K562 (cell line): Measurements from ENCODE around the gene SEMA4F. TPM values are rescaled to one million over a fixed set of nuclear protein-coding genes. Genes with fewer than 3 reads are reported as not detected.

Experiments
- ATAC-seq: fragments of 200-7000 bp; cut with Tn5 transposase; 3 replicates; pipeline ENCODE4 v1.9.1; 2020; ENCODE audit warnings: moderate library complexity
- BruUV-seq: library from RNA; stranded (reverse); fragments of 400-500 nt; replicated peaks from 2 replicates; lab custom pipeline; 2021; lab: Mats Ljungman, UMichigan
- CTCF ChIA-PET: fragments of 300-600 bp; formaldehyde crosslinking; extraction: SDS; loops from one replicate; lab custom pipeline; 2021; ENCODE audit warnings: low intra/inter-chr PET ratio; lab: Yijun Ruan, JAX
- POLR2A ChIA-PET: fragments of 300-600, 350-650 bp; sonication (Branson Sonifier 250); formaldehyde crosslinking; extraction: SDS; loops from one replicate; lab custom pipeline; 2021; ENCODE audit warnings: antibody characterized with exemption, inconsistent platforms; lab: Yijun Ruan, JAX
- DNase-seq, 4 experiments: peaks; one replicate each; pipeline versions ENCODE4 v3.0.0 to v3.0.0-alpha.2; 2011 to 2018; ENCODE audit warnings: low spot score in 3 of 4, mixed read lengths in 3 of 4; ENCODE audit errors: extremely low read depth in 1 of 4
- FAIRE-seq: peaks from 2 replicates; lab custom pipeline; 2011; peaks lifted over from hg19 to GRCh38; lab: Jason Lieb, UNC
- H2AFZ ChIP-seq: 2 replicates; pipeline ENCODE4 v1.6.0; 2011; ENCODE audit warnings: low read depth, low read length, control low read depth, inconsistent platforms
- H3K27ac ChIP-seq: fragments of 200-600 bp; 3 replicates; pipeline ENCODE4 v1.8.0; 2011; ENCODE audit warnings: low read depth, mild to moderate bottlenecking, control low read depth, inconsistent platforms, low read length, moderate library complexity, mixed read lengths; ENCODE audit errors: extremely low read depth
- H3K27me3 ChIP-seq, 2 experiments: fragments of 300-600 bp in 1 of 2; 2 replicates in 1 of 2; 3 replicates in 1 of 2; pipeline versions ENCODE4 v1.6.0 to v1.8.0; 2011; ENCODE audit warnings: inconsistent platforms in 2 of 2, low read length in 2 of 2, mild to moderate bottlenecking in 1 of 2, mixed read lengths in 1 of 2, moderate library complexity in 1 of 2; ENCODE audit not compliant: control insufficient read depth in 2 of 2, insufficient read depth in 2 of 2
- H3K36me3 ChIP-seq: fragments of 300-600 bp; 3 replicates; pipeline ENCODE4 v1.8.0; 2011; ENCODE audit warnings: mild to moderate bottlenecking, low read length, inconsistent platforms; ENCODE audit not compliant: control insufficient read depth, insufficient read depth
- H3K4me1 ChIP-seq, 2 experiments: fragments of 200-600 bp in 1 of 2; replicated peaks in 1 of 2; 2 replicates in 1 of 2; 3 replicates in 1 of 2; pipeline versions ENCODE4 v1.5.1 to v1.8.0; 2011; ENCODE audit warnings: inconsistent platforms in 2 of 2, low read length in 2 of 2, mild to moderate bottlenecking in 1 of 2, mixed read lengths in 1 of 2, moderate library complexity in 1 of 2; ENCODE audit not compliant: control insufficient read depth in 2 of 2, insufficient read depth in 2 of 2
- H3K4me2 ChIP-seq: 2 replicates; pipeline ENCODE4 v1.6.1; 2011; ENCODE audit warnings: low read length, control low read depth, inconsistent platforms, mixed read lengths; ENCODE audit not compliant: insufficient read depth
- H3K4me3 ChIP-seq: fragments of 200-600 bp; sonication (generic), shearing (Covaris generic); 2 replicates; pipeline ENCODE4 v1.5.1; 2016; ENCODE audit warnings: control low read depth, inconsistent platforms
- H3K79me2 ChIP-seq: fragments of 200-600 bp; 3 replicates; pipeline ENCODE4 v1.8.0; 2011; ENCODE audit warnings: low read length, inconsistent platforms; ENCODE audit not compliant: control insufficient read depth, insufficient read depth
- H3K9ac ChIP-seq, 2 experiments: 2 replicates each; pipeline versions ENCODE4 v1.6.0 to v1.6.1; 2011; ENCODE audit warnings: low read depth in 2 of 2, low read length in 2 of 2, control low read depth in 1 of 2, inconsistent platforms in 1 of 2, mild to moderate bottlenecking in 1 of 2, mixed read lengths in 1 of 2; ENCODE audit not compliant: insufficient read depth in 1 of 2
- H3K9me1 ChIP-seq: one replicate; pipeline ENCODE4 v1.6.0; 2011; ENCODE audit warnings: inconsistent platforms, mild to moderate bottlenecking, low read length, moderate library complexity; ENCODE audit not compliant: control insufficient read depth, insufficient read depth
- H3K9me3 ChIP-seq: replicated peaks from 2 replicates; pipeline ENCODE4 v1.5.1; 2011; ENCODE audit warnings: low read depth, low read length, inconsistent platforms; ENCODE audit not compliant: control insufficient read depth, insufficient read depth
- H4K20me1 ChIP-seq: replicated peaks from 2 replicates; pipeline ENCODE4 v1.6.1; 2011; ENCODE audit warnings: low read length, inconsistent platforms, mixed read lengths; ENCODE audit not compliant: control insufficient read depth, insufficient read depth
- CBX2 ChIP-seq: fragments of 200-600 bp; sonication (generic); IDR thresholded peaks from one replicate; pipeline ENCODE4 v1.6.1; 2012; ENCODE audit warnings: mild to moderate bottlenecking, low read length, inconsistent platforms; ENCODE audit not compliant: insufficient read depth, poor library complexity, severe bottlenecking
- HDAC6 ChIP-seq: IDR thresholded peaks from 2 replicates; pipeline ENCODE4 v1.6.1; 2012; ENCODE audit warnings: low read depth, mild to moderate bottlenecking, control low read depth, inconsistent platforms, low read length, moderate library complexity
- HSF4 ChIP-seq: fragments of 250-450 bp; sonication (Bioruptor Pico); IDR thresholded peaks from 2 replicates; pipeline ENCODE4 v2.1.2; 2022; ENCODE audit warnings: mild to moderate bottlenecking, moderate library complexity, borderline replicate concordance
- KAT2B ChIP-seq: IDR thresholded peaks from one replicate; pipeline ENCODE4 v1.6.1; 2012; ENCODE audit warnings: low read depth, mild to moderate bottlenecking, control low read depth, inconsistent platforms, low read length, moderate library complexity
- KAT8 ChIP-seq: fragments of 450-650 bp; IDR thresholded peaks from 2 replicates; pipeline ENCODE4 v1.6.1; 2016; ENCODE audit warnings: low read depth, mild to moderate bottlenecking
- MCM2 ChIP-seq: fragments of 450-650 bp; IDR thresholded peaks from 2 replicates; pipeline ENCODE4 v1.6.1; 2017; ENCODE audit warnings: low read depth, mild to moderate bottlenecking
- MCM3 ChIP-seq: fragments of 450-650 bp; IDR thresholded peaks from 2 replicates; pipeline ENCODE4 v1.6.1; 2016
- MTA1 ChIP-seq: fragments of 450-650 bp; IDR thresholded peaks from 2 replicates; pipeline ENCODE4 v1.6.1; 2017; ENCODE audit warnings: borderline replicate concordance
- NUFIP1 ChIP-seq: fragments of 450-650 bp; IDR thresholded peaks from 2 replicates; pipeline ENCODE4 v1.6.1; 2018; ENCODE audit not compliant: partially characterized antibody
- SRSF1 ChIP-seq: fragments of 200-400 bp; formaldehyde crosslinking; IDR thresholded peaks from 2 replicates; pipeline ENCODE4 v1.6.1; 2017; ENCODE audit warnings: mild to moderate bottlenecking, low read depth, low read length, moderate library complexity
- YBX1 ChIP-seq: fragments of 450-650 bp; IDR thresholded peaks from 2 replicates; pipeline ENCODE4 v1.7.1; 2016; ENCODE audit warnings: mild to moderate bottlenecking
- ZC3H8 ChIP-seq: fragments of 450-650 bp; IDR thresholded peaks from 2 replicates; pipeline ENCODE4 v1.6.1; 2017
- WGBS: fragments of 100-300 bp; shearing (Covaris generic); methylation state at CpG from one replicate; pipeline ENCODE4 v1.1.6; 2016; ENCODE audit warnings: low coverage, mixed read lengths; ENCODE audit not compliant: insufficient coverage; ENCODE audit errors: missing lambda C conversion rate; 5-methylcytosine and 5-hydroxymethylcytosine counted together
- in situ Hi-C: fragments of 300-500 bp; cut with MboI; formaldehyde crosslinking; loops from 4 replicates; pipeline ENCODE4 v1.15.0; 2018; ENCODE audit warnings: inconsistent platforms, mixed read lengths
- intact Hi-C: fragments of 100-400 bp; cut with micrococcal nuclease; formaldehyde crosslinking; loops from 2 replicates; pipeline ENCODE4 v1.14.2; 2022
- polyA plus RNA-seq, 8 experiments: library from polyadenylated mRNA; depleted of rRNA in 4 of 8; stranded (reverse) in 5 of 8; unstranded in 3 of 8; fragments of >200 nt; fragmentation: Nextera tagmentation in 2 of 8; fragmentation: Illumina TruSeq in 1 of 8; extraction: Ambion mirVana in 2 of 8; extraction: Trizol in 1 of 8; gene quantifications; 2 replicates each; pipeline versions ENCODE4 v1.2.1 to v1.2.3, GENCODE V29; 2011 to 2014; ENCODE audit warnings: inconsistent platforms in 1 of 8, missing spikeins in 1 of 8
- total RNA-seq, 7 experiments: library from RNA; depleted of rRNA in 6 of 7; stranded (reverse); fragments of >200 nt in 6 of 7; fragmentation: Illumina TruSeq in 2 of 7; extraction: Trizol in 2 of 7; gene quantifications; 2 replicates each; pipeline versions ENCODE4 v1.2.1 to v1.2.3, GENCODE V29; 2011 to 2021; ENCODE audit warnings: low replicate concordance in 1 of 7
- TF ChIP-seq, protein P1 (sequence below), 3 experiments: fragments of 200-800 bp in 1 of 3; sonication (Bioruptor generic) in 1 of 3; sonication (generic) in 1 of 3; formaldehyde crosslinking in 1 of 3; IDR thresholded peaks; 2 replicates each; pipeline versions ENCODE4 v1.6.1 to v1.8.0; 2016 to 2022; ENCODE audit warnings: mild to moderate bottlenecking in 2 of 3, missing compliant biosample characterization in 2 of 3, missing genetic modification characterization in 2 of 3, missing genetic modification reagents in 1 of 3
- TF ChIP-seq, protein P2 (sequence below): sonication (generic); formaldehyde crosslinking; IDR thresholded peaks from 2 replicates; pipeline ENCODE4 v1.8.1; 2023; ENCODE audit warnings: missing genetic modification reagents, mild to moderate bottlenecking, borderline replicate concordance

Gene SEMA4F
- total and polyA plus RNA-seq, 9 of the 15 experiments (the other 6 are each of a cell fraction or from before 2014, with no cell fraction given), result 0.08 to 1.6 (median 0.33) TPM

DNA sequence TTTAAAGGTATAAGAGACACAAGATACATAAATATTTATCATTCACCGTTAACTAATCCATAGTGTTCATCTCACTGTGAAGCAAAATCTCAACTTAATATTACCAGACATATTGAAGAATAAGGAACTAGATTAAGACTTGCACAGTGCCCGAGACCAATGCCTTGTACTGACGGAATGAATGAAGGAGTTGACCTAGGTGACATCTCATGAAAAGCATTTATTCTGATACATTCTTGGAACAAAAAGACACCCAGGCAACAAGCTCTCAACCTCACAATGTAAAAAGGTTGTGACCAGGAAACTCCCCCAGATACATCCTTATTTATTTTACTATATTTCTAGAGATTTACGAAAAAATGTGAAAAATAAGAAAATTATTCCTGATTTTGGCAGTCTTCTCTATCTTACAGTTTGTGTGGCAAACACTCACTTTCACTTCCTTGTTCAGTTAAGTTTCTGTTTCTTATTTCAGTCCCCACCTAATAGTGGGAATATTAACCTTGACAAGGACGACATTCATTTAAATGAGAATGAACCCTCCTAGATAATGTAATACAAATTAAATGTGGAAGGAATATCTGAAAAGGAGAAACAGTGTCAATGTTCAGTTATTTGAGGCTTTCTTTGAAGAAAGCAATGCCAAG is 34.3 kb upstream of the SEMA4F start (continued):
- TF ChIP-seq, protein P1, sequence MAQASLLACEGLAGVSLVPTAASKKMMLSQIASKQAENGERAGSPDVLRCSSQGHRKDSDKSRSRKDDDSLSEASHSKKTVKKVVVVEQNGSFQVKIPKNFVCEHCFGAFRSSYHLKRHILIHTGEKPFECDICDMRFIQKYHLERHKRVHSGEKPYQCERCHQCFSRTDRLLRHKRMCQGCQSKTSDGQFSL (CRISPR knock-in tag; IDR thresholded peaks at IDR 0.05), result no peak
- TF ChIP-seq, protein P1 (tag; IDR thresholded peaks at IDR 0.05), result no peak
- TF ChIP-seq SRSF1, result no peak
- no peak for TF ChIP-seq MTA1

DNA sequence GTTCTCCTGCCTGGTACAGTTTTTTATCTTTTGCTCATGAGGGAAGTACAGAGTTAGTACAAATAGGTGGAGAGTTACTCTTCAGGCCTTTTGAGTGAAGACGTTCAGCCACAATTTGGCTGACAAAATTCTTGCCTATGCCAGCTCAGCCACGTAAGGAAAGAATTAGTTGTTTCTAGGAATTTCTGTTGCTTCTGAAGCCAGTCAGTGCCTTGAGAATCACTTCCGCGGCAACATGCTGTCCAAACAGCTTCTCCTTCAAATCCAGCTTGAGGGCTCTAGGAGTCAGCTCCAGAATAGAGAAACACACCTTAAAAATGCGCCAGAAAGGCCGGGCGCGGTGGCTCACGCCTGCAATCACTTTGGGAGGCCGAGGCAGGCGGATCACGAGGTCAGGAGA is 33.4 kb upstream of the SEMA4F start:
- no peaks in the 10 kb centered on the region for H3K79me2 ChIP-seq
- no peaks in the 10 kb centered on the region for H4K20me1 ChIP-seq
- WGBS, result 58% methylated on average over 10 of the region's 12 CpGs
- H3K9me3 ChIP-seq, result no peaks in the 10 kb centered on the region
- no peak overlapping the region for H3K4me3 ChIP-seq
- POLR2A ChIA-PET, result no interaction called here
- no TSS peak for BruUV-seq
- DNase-seq (no peak), FAIRE-seq (peak; percentile 58), ATAC-seq (no peak)
- intact Hi-C loops (no loop called here), in situ Hi-C loops (no loop called here)
- H3K4me2 ChIP-seq, result no peak overlapping the region
- no peaks in the 10 kb centered on the region for H3K36me3 ChIP-seq
- CTCF ChIA-PET, result no interaction called here
- no peak overlapping the region for H3K27ac ChIP-seq
- TF ChIP-seq KAT8, result no peak
- TF ChIP-seq, protein P2, sequence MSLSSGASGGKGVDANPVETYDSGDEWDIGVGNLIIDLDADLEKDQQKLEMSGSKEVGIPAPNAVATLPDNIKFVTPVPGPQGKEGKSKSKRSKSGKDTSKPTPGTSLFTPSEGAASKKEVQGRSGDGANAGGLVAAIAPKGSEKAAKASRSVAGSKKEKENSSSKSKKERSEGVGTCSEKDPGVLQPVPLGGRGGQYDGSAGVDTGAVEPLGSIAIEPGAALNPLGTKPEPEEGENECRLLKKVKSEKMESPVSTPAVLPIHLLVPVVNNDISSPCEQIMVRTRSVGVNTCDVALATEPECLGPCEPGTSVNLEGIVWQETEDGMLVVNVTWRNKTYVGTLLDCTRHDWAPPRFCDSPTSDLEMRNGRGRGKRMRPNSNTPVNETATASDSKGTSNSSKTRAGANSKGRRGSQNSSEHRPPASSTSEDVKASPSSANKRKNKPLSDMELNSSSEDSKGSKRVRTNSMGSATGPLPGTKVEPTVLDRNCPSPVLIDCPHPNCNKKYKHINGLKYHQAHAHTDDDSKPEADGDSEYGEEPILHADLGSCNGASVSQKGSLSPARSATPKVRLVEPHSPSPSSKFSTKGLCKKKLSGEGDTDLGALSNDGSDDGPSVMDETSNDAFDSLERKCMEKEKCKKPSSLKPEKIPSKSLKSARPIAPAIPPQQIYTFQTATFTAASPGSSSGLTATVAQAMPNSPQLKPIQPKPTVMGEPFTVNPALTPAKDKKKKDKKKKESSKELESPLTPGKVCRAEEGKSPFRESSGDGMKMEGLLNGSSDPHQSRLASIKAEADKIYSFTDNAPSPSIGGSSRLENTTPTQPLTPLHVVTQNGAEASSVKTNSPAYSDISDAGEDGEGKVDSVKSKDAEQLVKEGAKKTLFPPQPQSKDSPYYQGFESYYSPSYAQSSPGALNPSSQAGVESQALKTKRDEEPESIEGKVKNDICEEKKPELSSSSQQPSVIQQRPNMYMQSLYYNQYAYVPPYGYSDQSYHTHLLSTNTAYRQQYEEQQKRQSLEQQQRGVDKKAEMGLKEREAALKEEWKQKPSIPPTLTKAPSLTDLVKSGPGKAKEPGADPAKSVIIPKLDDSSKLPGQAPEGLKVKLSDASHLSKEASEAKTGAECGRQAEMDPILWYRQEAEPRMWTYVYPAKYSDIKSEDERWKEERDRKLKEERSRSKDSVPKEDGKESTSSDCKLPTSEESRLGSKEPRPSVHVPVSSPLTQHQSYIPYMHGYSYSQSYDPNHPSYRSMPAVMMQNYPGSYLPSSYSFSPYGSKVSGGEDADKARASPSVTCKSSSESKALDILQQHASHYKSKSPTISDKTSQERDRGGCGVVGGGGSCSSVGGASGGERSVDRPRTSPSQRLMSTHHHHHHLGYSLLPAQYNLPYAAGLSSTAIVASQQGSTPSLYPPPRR, result no peak
- TF ChIP-seq MCM2, result no peak
- TF ChIP-seq NUFIP1, result no peak
- no peak for TF ChIP-seq HSF4
- no peak for TF ChIP-seq HDAC6
- TF ChIP-seq ZC3H8, result no peak
- no peak for TF ChIP-seq YBX1
- no peak for TF ChIP-seq CBX2
- TF ChIP-seq KAT2B, result no peak
- no peak for TF ChIP-seq MCM3
- no peaks in the 10 kb centered on the region for H3K9me1 ChIP-seq
- no peak overlapping the region for H2AFZ ChIP-seq
- peaks cover 4 to 6% of the 10 kb centered on the region in 2 experiments; a peak in 4 of 5 replicates for H3K4me1 ChIP-seq
- peaks cover 3 to 4% of the 10 kb centered on the region in 2 experiments; a peak in 2 of 5 replicates for H3K27me3 ChIP-seq
- H3K9ac ChIP-seq, result no peak overlapping the region
